GM19099 (cell line): ENCODE results near the gene OXNAD1.

Experiments
- POLR2A ChIP-seq: IDR thresholded peaks from 3 replicates; pipeline ENCODE4 v1.6.1; 2011; ENCODE audit warnings: low read depth; ENCODE audit not compliant: insufficient read length; ENCODE audit errors: extremely low read depth

The OXNAD1 gene

GRCh38 chr3:16264708-16265454, at the start of gene OXNAD1, which contains the start of gene DPH3:
TSS of gene OXNAD1 (plus strand) at chr3:16265212. CDS start at chr3:16270953, 5,741 bp downstream.
TSS of gene DPH3 (minus strand) at chr3:16264943. CDS start at chr3:16264876, 67 bp downstream.
- peak; percentile 78 for TF ChIP-seq POLR2A

GRCh38 chr3:16216373-16216935, 48.6 kb upstream of the OXNAD1 start:
- TF ChIP-seq POLR2A = no peak

GRCh38 chr3:16219777-16220176, 45.2 kb upstream of the OXNAD1 start:
- TF ChIP-seq POLR2A = no peak

- TF ChIP-seq POLR2A = no peak
These were observed 43.0 kb upstream of the OXNAD1 start for GRCh38 chr3:16221990-16222389.

GRCh38 chr3:16222547-16222946, 42.5 kb upstream of the OXNAD1 start:
- TF ChIP-seq POLR2A = no peak

GRCh38 chr3:16224325-16224724, 40.7 kb upstream of the OXNAD1 start:
- TF ChIP-seq POLR2A = no peak

- no peak for TF ChIP-seq POLR2A
These were observed 37.4 kb upstream of the OXNAD1 start for GRCh38 chr3:16227566-16227965.

- no peak for TF ChIP-seq POLR2A
These were observed 35.3 kb upstream of the OXNAD1 start for GRCh38 chr3:16229681-16230080.

GRCh38 chr3:16231983-16232382, 33.0 kb upstream of the OXNAD1 start:
- no peak for TF ChIP-seq POLR2A

GRCh38 chr3:16233806-16234205, 31.2 kb upstream of the OXNAD1 start:
- TF ChIP-seq POLR2A = no peak

- TF ChIP-seq POLR2A = no peak
These were observed 30.7 kb upstream of the OXNAD1 start for GRCh38 chr3:16234281-16234680.

GRCh38 chr3:16236030-16236639, 28.9 kb upstream of the OXNAD1 start:
- no peak for TF ChIP-seq POLR2A

- TF ChIP-seq POLR2A = no peak
These were observed 28.1 kb upstream of the OXNAD1 start for GRCh38 chr3:16236856-16237393.

- TF ChIP-seq POLR2A = no peak
These were observed 25.8 kb upstream of the OXNAD1 start for GRCh38 chr3:16239086-16239770.

GRCh38 chr3:16239780-16240179, 25.2 kb upstream of the OXNAD1 start:
- no peak for TF ChIP-seq POLR2A

GRCh38 chr3:16240229-16241023, 24.6 kb upstream of the OXNAD1 start:
- TF ChIP-seq POLR2A = no peak
